ENCODE data around the gene CISD3. TPM values are rescaled to one million over a fixed set of nuclear protein-coding genes. Genes with fewer than 3 reads are reported as not detected.
A peak's percentile ranks its signal among the peaks of the same experiment; 100 is the strongest.

Gene CISD3
- total RNA-seq, 1 experiment from 2014 or later, result 6.6 TPM

DNA sequence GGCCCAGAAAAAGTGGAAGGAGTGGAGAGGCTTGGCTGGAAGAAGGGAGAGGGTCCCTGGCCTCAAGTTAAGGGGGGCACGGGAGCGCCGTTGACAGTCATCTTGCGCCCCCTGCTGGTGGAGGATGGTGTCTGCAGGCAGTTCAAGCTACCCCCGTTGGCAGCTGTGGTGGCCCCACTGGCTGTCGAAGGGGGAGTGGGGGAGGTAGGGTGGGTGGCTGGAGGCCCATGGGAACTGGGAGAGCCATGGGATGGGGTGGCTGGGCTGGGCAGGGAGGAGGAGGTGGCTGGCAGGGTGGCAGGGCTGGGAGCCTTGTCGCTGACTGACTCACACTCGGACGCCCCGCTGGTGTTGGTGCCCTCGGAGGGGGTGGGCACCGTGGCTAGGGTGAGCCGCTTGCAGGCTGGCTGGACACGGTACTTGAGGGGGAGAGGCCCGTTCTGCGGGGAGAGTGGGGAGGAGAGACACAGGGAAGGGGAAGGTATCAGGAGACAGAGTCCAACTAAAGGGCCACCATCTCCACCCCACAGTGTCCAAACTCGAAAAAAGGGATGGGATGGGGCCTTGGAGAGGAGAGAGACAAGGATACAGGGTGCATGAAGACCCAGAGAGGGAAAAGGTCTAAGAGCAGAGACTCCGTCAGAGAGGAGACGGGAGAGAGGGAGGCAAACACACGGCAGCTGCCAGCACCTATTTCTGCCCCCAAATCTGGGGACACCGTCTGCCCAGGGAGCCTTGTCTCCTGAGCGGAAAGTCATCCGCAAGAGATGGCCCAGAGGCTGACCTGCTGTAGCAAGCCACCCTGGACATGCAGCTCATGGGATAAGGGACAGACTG is 5.2 kb downstream of the CISD3 start:
- POLR2A ChIA-PET (ENCODE audit: low non-redundant PET), result no interaction called here
- no peak for TF ChIP-seq EZH2 (IDR thresholded peaks at IDR 0.05; ENCODE audit: borderline replicate concordance, low read depth, low read length, poor library complexity, severe bottlenecking)
- TF ChIP-seq CTCF (conservative IDR thresholded peaks at IDR 0.05; ENCODE audit: low read depth, low read length), result peak; percentile 82
- peak; percentile 52 for DNase-seq (ENCODE audit: low spot score)

DNA sequence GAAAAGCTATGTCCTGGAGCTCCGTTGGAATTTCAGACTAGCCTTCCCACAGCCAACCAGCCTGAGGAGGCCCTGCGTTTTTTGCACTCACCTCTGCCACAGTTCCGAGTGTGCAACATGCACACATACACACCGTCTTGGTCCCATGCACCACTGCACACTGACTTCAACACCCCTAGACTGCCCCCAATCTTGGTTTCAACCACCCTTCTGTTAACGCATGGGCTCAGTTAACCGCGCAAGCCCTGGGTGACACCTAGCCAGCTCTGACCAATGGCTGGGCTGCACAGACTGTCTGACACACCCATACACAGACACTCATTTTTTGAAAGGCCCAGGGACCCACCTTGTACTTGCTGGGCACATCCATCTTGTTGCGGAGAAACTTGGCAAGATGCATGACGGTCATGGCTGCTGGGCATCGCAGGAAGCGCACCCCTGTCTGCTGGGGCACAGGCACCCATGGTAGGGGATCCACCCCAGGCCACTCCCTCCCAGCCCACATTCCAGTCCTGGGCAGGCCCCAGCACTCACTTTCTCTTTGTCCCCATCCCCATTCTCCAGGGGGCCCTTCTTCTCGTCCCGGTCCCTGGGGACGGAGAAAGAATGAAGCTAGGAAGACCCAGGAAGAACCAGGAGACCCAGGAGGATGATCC is 8.0 kb downstream of the CISD3 start:
- POLR2A ChIA-PET (ENCODE audit: low non-redundant PET), result no interaction called here
- DNase-seq (ENCODE audit: low spot score), result no peak
- Histone ChIP-seq H3K4me3 (ENCODE audit: low read depth, low read length, poor library complexity, severe bottlenecking) (no peak overlapping the region), H3K27ac (ENCODE audit: low read depth, low read length, poor library complexity, severe bottlenecking) (no peak overlapping the region), H3K9me3 (ENCODE audit: low read depth, low read length, poor library complexity, severe bottlenecking) (no peaks in the 10 kb centered on the region), H3K27me3 (replicated peaks; ENCODE audit: insufficient read depth, low read depth, low read length, poor library complexity) (no peaks in the 10 kb centered on the region), H3K4me1 (ENCODE audit: insufficient read depth, low read length, poor library complexity, severe bottlenecking) (peaks cover 5% of the 10 kb centered on the region), H3K36me3 (ENCODE audit: insufficient read depth, low read length, poor library complexity, severe bottlenecking) (peaks cover 3% of the 10 kb centered on the region)
- TF ChIP-seq CTCF (conservative IDR thresholded peaks at IDR 0.05; ENCODE audit: low read depth, low read length), result no peak
- intact Hi-C loops (cut with micrococcal nuclease; ENCODE audit: unreplicated experiment), result no loop called here
- BruUV-seq (replicated peaks), result no TSS peak
- CTCF ChIA-PET, result no interaction called here

More for the DNA sequence above, 5.2 kb downstream of the CISD3 start:
- H3K4me1 ChIP-seq (ENCODE audit: insufficient read depth, low read length, poor library complexity, severe bottlenecking), result no peaks in the 10 kb centered on the region
- no peaks in the 10 kb centered on the region for H3K9me3 ChIP-seq (ENCODE audit: low read depth, low read length, poor library complexity, severe bottlenecking)
- CTCF ChIA-PET, result interaction anchor here (0.7 to 1.9 kb wide), 4 partner anchors 11 to 58 kb away, joined by 3 to 5 read pairs (median 4); no protein-coding TSS in a partner anchor
- H3K27me3 ChIP-seq (replicated peaks; ENCODE audit: insufficient read depth, low read depth, low read length, poor library complexity), result no peaks in the 10 kb centered on the region
- intact Hi-C loops (cut with micrococcal nuclease; ENCODE audit: unreplicated experiment), result loop anchor here (2.0 kb wide), 1 partner anchor 59 kb away; no protein-coding TSS in a partner anchor
- no peak overlapping the region for H3K27ac ChIP-seq (ENCODE audit: low read depth, low read length, poor library complexity, severe bottlenecking)
- TSS peak; percentile 80 for BruUV-seq (replicated peaks)
- H3K4me3 ChIP-seq (ENCODE audit: low read depth, low read length, poor library complexity, severe bottlenecking), result no peak overlapping the region
- peaks cover 3% of the 10 kb centered on the region for H3K36me3 ChIP-seq (ENCODE audit: insufficient read depth, low read length, poor library complexity, severe bottlenecking)

DNA sequence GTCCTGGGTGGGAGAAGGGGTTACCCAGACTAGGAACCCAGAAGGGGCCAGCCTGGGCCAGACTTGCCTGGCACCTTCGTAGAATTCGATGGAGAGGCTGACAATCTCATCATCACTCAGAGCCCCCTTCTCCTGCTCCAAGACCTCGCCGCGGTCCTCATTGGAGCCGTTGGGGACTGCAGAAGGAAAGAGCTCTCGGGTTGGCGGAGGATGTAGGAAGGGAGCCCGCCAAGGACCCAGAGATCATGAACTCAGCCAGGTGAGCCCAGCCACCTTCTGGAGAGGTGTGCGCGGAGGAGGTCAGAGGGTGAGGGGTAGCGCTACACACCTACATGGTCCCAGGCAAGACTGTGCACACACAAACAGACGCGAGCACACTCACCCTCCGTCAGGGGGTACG is 8.5 kb downstream of the CISD3 start:
- Histone ChIP-seq H3K4me1 (ENCODE audit: insufficient read depth, low read length, poor library complexity, severe bottlenecking) (peaks cover 5% of the 10 kb centered on the region), H3K9me3 (ENCODE audit: low read depth, low read length, poor library complexity, severe bottlenecking) (no peaks in the 10 kb centered on the region), H3K36me3 (ENCODE audit: insufficient read depth, low read length, poor library complexity, severe bottlenecking) (peaks cover 3% of the 10 kb centered on the region), H3K27ac (ENCODE audit: low read depth, low read length, poor library complexity, severe bottlenecking) (no peak overlapping the region), H3K27me3 (replicated peaks; ENCODE audit: insufficient read depth, low read depth, low read length, poor library complexity) (no peaks in the 10 kb centered on the region), H3K4me3 (ENCODE audit: low read depth, low read length, poor library complexity, severe bottlenecking) (no peak overlapping the region)
- CTCF ChIA-PET, result no interaction called here
- intact Hi-C loops (cut with micrococcal nuclease; ENCODE audit: unreplicated experiment), result no loop called here
- TF ChIP-seq CTCF (conservative IDR thresholded peaks at IDR 0.05; ENCODE audit: low read depth, low read length), result no peak
- TF ChIP-seq EZH2 (IDR thresholded peaks at IDR 0.05; ENCODE audit: borderline replicate concordance, low read depth, low read length, poor library complexity, severe bottlenecking), result no peak
- no peak for DNase-seq (ENCODE audit: low spot score)
- POLR2A ChIA-PET (ENCODE audit: low non-redundant PET), result no interaction called here
- BruUV-seq (replicated peaks), result no TSS peak

Measured in A673 (cell line).